ENCODE results near the gene BFSP2. TPM values are rescaled to one million over a fixed set of nuclear protein-coding genes. Genes with fewer than 3 reads are reported as not detected.
"Not testable (repeated sequence)": the region's sequence is repeated elsewhere in the genome, so short reads cannot be mapped to it uniquely, and the experiment has no call there.

BFSP2 gene
- total RNA-seq, 3 donors from 2014 or later, result not detected

DNA sequence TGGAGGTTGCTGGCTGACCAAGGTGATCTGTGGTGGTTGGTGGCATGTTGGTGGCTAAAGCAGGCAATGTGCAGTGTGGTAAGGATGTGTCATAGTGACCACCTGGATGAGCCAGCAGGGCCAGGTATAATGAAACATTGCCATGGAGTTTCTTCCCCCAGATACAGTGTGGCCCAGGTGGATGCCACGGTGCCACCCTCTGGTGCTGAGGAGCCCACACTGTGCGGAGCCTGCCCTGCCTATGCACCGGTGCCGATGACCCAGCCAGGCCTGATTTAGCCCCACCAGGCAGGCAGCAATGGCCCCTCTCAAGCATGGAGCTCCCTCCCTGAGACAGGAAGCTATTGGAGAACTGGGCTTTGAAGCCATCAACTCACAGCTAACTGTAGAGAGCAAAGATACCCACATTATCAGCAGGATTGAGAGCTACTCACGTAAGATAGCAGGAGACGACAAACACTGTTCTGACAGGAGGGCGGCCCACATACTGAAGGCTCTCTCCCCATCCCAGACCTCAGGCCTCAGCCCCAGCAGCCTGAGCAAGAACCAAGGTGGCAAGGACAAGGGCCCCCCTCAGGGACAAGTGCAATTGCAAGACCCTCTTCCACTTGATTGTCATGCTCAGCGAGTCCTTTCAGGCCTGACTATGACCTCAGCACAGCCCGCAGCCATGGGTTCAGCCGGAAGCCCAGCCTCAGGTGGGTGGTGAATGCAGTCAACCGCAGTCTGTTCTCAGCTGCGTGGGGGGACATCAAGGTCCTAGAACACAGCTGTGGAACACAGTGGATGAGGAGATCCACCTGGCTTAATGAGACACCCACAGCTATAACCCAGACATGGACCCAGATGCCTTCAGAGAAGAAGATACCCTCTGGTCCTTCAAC, 90.9 kb downstream of the BFSP2 start:
- ATAC-seq (peak; percentile 65), DNase-seq (peak in 2 of 3 donors; percentile 48 to 78)
- no peaks in the 10 kb centered on the region for H3K36me3 ChIP-seq (ENCODE audit: low read depth)
- peaks cover 11% of the 10 kb centered on the region for H3K4me1 ChIP-seq (ENCODE audit: low read depth)
- H3K9me3 ChIP-seq, result no peaks in the 10 kb centered on the region
- no peak for TF ChIP-seq CTCF (IDR thresholded peaks at IDR 0.05)
- H3K4me3 ChIP-seq, result no peak overlapping the region
- intact Hi-C loops (cut with DNase I, micrococcal nuclease), result no loop called here

GRCh38 chr3:133491481-133492059, 91.7 kb downstream of the BFSP2 start:
- ATAC-seq, result no peak
- TF ChIP-seq CTCF (IDR thresholded peaks at IDR 0.05), result no peak
- no peaks in the 10 kb centered on the region for H3K36me3 ChIP-seq (ENCODE audit: low read depth)
- intact Hi-C loops (cut with DNase I, micrococcal nuclease), result no loop called here
- H3K4me3 ChIP-seq, result no peak overlapping the region
- peaks cover 11% of the 10 kb centered on the region for H3K4me1 ChIP-seq (ENCODE audit: low read depth)
- no peaks in the 10 kb centered on the region for H3K9me3 ChIP-seq
- DNase-seq, result peak in 2 of 3 donors; percentile 33 to 40

GRCh38 chr3:133492159-133492741, 92.4 kb downstream of the BFSP2 start:
- Histone ChIP-seq H3K4me1 (ENCODE audit: low read depth) (peaks cover 8% of the 10 kb centered on the region), H3K4me3 (no peak overlapping the region), H3K9me3 (no peaks in the 10 kb centered on the region), H3K36me3 (ENCODE audit: low read depth) (no peaks in the 10 kb centered on the region)
- intact Hi-C loops (cut with DNase I, micrococcal nuclease), result no loop called here
- DNase-seq (peak in 1 of 3 donors; percentile 52), ATAC-seq (no peak)
- TF ChIP-seq CTCF (IDR thresholded peaks at IDR 0.05), result no peak

DNA sequence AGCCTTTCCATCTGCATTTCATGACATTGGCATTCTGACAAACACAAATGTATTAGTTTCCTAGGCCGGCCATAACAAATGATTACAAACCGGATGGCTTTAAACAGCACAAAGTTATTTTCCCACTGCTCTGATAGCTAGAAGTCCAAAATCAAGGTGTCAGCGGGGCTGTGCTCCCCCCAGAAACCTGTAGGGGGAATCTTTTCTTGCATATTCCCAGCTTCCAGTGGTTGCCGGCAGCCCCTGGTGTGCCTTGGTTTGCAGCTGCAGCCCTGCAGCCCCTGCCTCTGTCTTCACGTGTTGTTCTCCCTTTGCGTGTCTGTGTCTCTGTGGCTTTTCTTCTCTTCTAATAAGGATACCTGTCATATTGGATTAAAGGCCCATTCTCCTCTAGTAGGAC, 94.6 kb downstream of the BFSP2 start:
- Histone ChIP-seq H3K4me1 (ENCODE audit: low read depth) (no peaks in the 10 kb centered on the region), H3K36me3 (ENCODE audit: low read depth) (no peaks in the 10 kb centered on the region), H3K9me3 (no peaks in the 10 kb centered on the region), H3K4me3 (no peak overlapping the region)
- ATAC-seq (no peak), DNase-seq (no peak)
- intact Hi-C loops (cut with DNase I, micrococcal nuclease), result no loop called here
- no peak for TF ChIP-seq CTCF (IDR thresholded peaks at IDR 0.05)

DNA sequence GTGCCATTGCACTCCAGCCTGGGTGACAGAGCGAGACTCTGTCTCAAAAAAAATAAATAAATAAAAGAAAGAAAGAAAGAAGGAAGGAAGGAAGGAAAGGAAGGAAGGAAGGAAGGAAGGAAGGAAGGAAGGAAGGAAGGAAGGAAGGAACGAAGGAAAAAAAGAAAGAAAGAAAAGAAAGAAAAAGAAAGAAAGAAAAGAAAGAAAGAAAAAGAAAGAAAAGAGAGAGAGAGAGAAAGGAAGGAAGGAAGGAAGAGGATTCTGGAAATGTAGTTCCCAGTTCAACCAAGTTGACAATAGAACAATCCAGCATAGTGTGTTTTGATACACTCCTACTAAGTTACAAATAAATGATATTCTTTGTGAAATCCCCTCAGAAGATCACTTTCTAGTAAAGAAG, 102.7 kb downstream of the BFSP2 start:
- H3K9me3 ChIP-seq; H3K4me1 ChIP-seq (ENCODE audit: low read depth); intact Hi-C loops (cut with DNase I, micrococcal nuclease); H3K4me3 ChIP-seq; H3K36me3 ChIP-seq (ENCODE audit: low read depth); ATAC-seq; DNase-seq: not testable (repeated sequence)

GRCh38 chr3:133503409-133503808, 103.6 kb downstream of the BFSP2 start:
- TF ChIP-seq CTCF (IDR thresholded peaks at IDR 0.05), result no peak
- Histone ChIP-seq H3K4me3 (no peak overlapping the region), H3K4me1 (ENCODE audit: low read depth) (peaks cover 3% of the 10 kb centered on the region), H3K36me3 (ENCODE audit: low read depth) (no peaks in the 10 kb centered on the region), H3K9me3 (no peaks in the 10 kb centered on the region)
- ATAC-seq (no peak), DNase-seq (no peak)
- intact Hi-C loops (cut with DNase I, micrococcal nuclease), result no loop called here

Measured in mucosa of descending colon (tissue), 3 donors.